ENCODE measurements around the gene SLC26A6.

- TF ChIP-seq POLR2A (IDR thresholded peaks at IDR 0.05) (no peak), CTCF (IDR thresholded peaks at IDR 0.05) (no peak)
Measured at GRCh38 chr3:48664313-48664644, 29.0 kb upstream of the SLC26A6 start.

All from ovary (tissue), 3 donors.